Tibial nerve (tissue), 4 donors: ENCODE measurements around the gene SYTL3. TPM values are rescaled to one million over a fixed set of nuclear protein-coding genes. Genes with fewer than 3 reads are reported as not detected.
A peak's percentile ranks its signal among the peaks of the same experiment; 100 is the strongest.

Experiments used
- DNase-seq, 2 donors: peaks; one replicate each; pipeline ENCODE4 v3.0.0-alpha.2; 2019; ENCODE audit warnings: low spot score in 2 of 2
- H3K27ac ChIP-seq, 4 donors: fragments of 200-600 bp; sonication (generic) in 3 of 4; one replicate each; pipeline ENCODE4 v1.5.1; 2017 to 2019; ENCODE audit warnings: mild to moderate bottlenecking in 1 of 4
- H3K27me3 ChIP-seq, 2 donors: fragments of 200-600 bp; sonication (generic) in 1 of 2; one replicate each; pipeline versions ENCODE4 v1.5.1 to v1.6.0; 2017 to 2019
- H3K36me3 ChIP-seq, 3 donors: fragments of 200-600 bp; sonication (generic); one replicate each; pipeline ENCODE4 v1.5.1; 2018 to 2019
- H3K4me1 ChIP-seq, 4 donors: fragments of 200-600 bp; sonication (generic) in 3 of 4; one replicate each; pipeline ENCODE4 v1.5.1; 2017 to 2019
- H3K4me3 ChIP-seq, 4 donors: fragments of 200-600 bp; sonication (generic) in 3 of 4; one replicate each; pipeline ENCODE4 v1.5.1; 2017 to 2019; ENCODE audit warnings: mild to moderate bottlenecking in 1 of 4, moderate library complexity in 1 of 4
- H3K9me3 ChIP-seq, 4 donors: fragments of 200-600 bp; sonication (generic) in 3 of 4; one replicate each; pipeline ENCODE4 v1.5.1; 2017 to 2019
- EP300 ChIP-seq, 2 donors: sonication (generic); formaldehyde crosslinking; IDR thresholded peaks; one replicate each; pipeline ENCODE4 v1.6.1; 2017; ENCODE audit warnings: antibody characterized with exemption in 2 of 2, mild to moderate bottlenecking in 1 of 2
- POLR2A ChIP-seq, 2 donors: fragments of 450-650 bp; IDR thresholded peaks; one replicate each; pipeline ENCODE4 v1.6.1; 2017; ENCODE audit warnings: antibody characterized with exemption in 2 of 2, mild to moderate bottlenecking in 2 of 2, moderate library complexity in 2 of 2
- WGBS, 2 donors: methylation state at CpG; one replicate each; pipeline ENCODE4 v1.1.5; 2018; 5-methylcytosine and 5-hydroxymethylcytosine counted together
- total RNA-seq, 4 donors: library from RNA; depleted of rRNA; stranded (reverse); fragments of >200 nt; gene quantifications; one replicate each; pipeline ENCODE4 v1.1.0, GENCODE V29; 2016
- TF ChIP-seq, protein P1 (sequence below), 5 experiments: fragments of 200-600 bp in 3 of 5; fragments of 450-650 bp in 2 of 5; sonication (generic) in 3 of 5; IDR thresholded peaks; one replicate each; pipeline ENCODE4 v1.5.1; 2016 to 2019; ENCODE audit warnings: antibody characterized with exemption in 5 of 5, mild to moderate bottlenecking in 3 of 5, moderate library complexity in 2 of 5

The SYTL3 gene
- total RNA-seq, 4 donors from 2014 or later = 1.3 to 6.7 (median 3.6) TPM

DNA sequence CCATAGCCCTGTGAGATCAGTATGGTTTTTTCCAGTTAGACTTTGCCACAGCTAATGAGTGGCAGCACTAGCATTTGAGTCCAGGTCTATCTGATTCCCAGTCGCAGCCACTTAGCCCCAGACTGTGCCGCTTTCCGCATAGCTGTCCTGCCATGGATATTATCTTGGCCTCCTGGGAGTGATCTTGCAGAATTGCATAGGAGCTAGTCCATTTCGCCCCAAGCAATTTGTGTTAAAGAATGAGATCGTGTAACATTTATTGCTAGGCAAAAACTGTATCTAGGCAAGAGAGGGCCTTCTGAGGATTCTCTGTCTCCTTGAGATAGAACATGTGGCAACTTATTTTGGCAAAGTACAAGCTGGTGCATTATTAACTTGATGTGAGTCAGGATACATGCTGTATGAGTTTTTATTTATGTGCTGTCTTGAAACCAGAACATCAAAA is 95.2 kb downstream of the SYTL3 start:
- no peak for DNase-seq
- TF ChIP-seq EP300 (IDR thresholded peaks at IDR 0.05) (no peak), POLR2A (IDR thresholded peaks at IDR 0.05) (no peak)
- TF ChIP-seq, protein P1, sequence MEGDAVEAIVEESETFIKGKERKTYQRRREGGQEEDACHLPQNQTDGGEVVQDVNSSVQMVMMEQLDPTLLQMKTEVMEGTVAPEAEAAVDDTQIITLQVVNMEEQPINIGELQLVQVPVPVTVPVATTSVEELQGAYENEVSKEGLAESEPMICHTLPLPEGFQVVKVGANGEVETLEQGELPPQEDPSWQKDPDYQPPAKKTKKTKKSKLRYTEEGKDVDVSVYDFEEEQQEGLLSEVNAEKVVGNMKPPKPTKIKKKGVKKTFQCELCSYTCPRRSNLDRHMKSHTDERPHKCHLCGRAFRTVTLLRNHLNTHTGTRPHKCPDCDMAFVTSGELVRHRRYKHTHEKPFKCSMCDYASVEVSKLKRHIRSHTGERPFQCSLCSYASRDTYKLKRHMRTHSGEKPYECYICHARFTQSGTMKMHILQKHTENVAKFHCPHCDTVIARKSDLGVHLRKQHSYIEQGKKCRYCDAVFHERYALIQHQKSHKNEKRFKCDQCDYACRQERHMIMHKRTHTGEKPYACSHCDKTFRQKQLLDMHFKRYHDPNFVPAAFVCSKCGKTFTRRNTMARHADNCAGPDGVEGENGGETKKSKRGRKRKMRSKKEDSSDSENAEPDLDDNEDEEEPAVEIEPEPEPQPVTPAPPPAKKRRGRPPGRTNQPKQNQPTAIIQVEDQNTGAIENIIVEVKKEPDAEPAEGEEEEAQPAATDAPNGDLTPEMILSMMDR (IDR thresholded peaks at IDR 0.05) = no peak
- 81 to 83% methylated on average over 5 of the region's 5 CpGs for WGBS, 2 donors

DNA sequence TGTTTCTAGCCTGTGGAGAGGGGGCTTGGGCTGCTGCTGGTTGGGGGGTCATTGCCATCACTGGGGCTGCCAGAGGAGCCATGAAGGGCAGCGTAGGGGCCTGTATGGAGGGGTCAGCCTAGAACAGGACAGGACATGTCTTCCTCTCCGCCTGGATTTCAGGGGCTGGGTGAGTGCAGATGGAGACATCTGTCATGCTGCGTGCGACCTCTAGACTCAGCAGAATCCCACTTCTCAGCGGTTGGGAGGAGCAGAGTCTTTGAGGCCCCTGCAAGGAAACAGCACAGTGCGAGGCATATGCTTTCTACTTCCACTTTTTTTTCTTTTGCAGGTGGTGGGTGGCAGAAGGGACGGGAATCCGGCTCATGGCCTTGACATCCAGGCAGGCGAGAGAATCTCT is 101.4 kb downstream of the SYTL3 start:
- peaks cover 0 to 13% (median 0%) of the 10 kb centered on the region in 4 donors for H3K4me1 ChIP-seq
- DNase-seq = no peak
- no peak overlapping the region for H3K27ac ChIP-seq
- H3K4me3 ChIP-seq = no peak overlapping the region
- TF ChIP-seq POLR2A (IDR thresholded peaks at IDR 0.05) (no peak), EP300 (IDR thresholded peaks at IDR 0.05) (no peak)
- TF ChIP-seq, protein P1 (IDR thresholded peaks at IDR 0.05) = no peak
- no peaks in the 10 kb centered on the region for H3K9me3 ChIP-seq
- WGBS, 2 donors = 78 to 87% methylated on average over 9 of the region's 9 CpGs
- no peaks in the 10 kb centered on the region for H3K36me3 ChIP-seq
- H3K27me3 ChIP-seq = no peaks in the 10 kb centered on the region

More for the DNA sequence above, 95.2 kb downstream of the SYTL3 start:
- no peaks in the 10 kb centered on the region for H3K36me3 ChIP-seq
- H3K4me3 ChIP-seq = no peak overlapping the region
- H3K27me3 ChIP-seq = no peaks in the 10 kb centered on the region
- H3K27ac ChIP-seq = no peak overlapping the region
- H3K4me1 ChIP-seq = no peaks in the 10 kb centered on the region
- peaks cover 0 to 3% (median 0%) of the 10 kb centered on the region in 4 donors for H3K9me3 ChIP-seq

DNA sequence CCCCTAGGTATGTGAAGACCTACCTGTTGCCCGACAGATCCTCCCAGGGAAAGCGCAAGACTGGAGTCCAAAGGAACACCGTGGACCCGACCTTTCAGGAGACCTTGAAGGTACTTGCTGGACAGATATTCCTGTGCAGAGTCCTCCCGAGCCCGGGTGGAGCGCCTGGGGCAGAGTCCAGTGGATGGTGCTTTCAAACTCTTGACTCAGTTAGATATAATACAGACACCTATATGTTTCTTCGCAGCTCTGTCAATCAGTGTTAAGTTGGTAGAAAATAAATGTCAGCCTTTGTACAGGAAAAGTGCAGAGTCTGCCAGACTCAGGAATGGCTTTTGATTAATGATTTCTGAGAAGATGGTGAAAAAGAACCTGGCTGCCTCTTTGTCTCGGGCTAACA is 102.1 kb downstream of the SYTL3 start:
- H3K27ac ChIP-seq = no peak overlapping the region
- no peak for TF ChIP-seq POLR2A (IDR thresholded peaks at IDR 0.05)
- TF ChIP-seq EP300 (IDR thresholded peaks at IDR 0.05) = no peak

DNA sequence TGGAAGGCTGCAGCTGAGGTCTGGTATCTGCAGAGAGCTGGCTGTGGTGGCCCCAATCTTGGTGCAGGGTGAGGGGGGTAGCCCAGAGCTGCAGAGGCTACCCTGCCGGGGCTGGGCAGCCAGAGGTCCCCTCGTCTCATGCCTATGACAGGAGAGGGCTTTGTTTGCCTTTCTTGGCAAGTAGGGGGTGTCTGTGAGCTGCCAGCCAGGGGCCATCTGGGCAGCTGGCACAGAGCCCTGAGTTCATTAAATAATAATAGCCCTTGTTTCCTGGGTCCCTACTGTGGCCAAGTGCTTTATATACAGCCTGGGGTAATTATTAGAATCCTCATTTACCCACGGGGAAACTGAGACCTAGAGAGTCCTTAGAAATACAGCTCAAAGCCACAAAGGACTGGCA is 102.8 kb downstream of the SYTL3 start:
- H3K27ac ChIP-seq = no peak overlapping the region
- no peak for DNase-seq
- H3K4me1 ChIP-seq = peaks cover 0 to 13% (median 0%) of the 10 kb centered on the region in 4 donors
- no peaks in the 10 kb centered on the region for H3K27me3 ChIP-seq
- H3K9me3 ChIP-seq = no peaks in the 10 kb centered on the region
- WGBS, 2 donors = 33 to 48% methylated on average over 3 of the region's 3 CpGs
- H3K4me3 ChIP-seq = no peak overlapping the region
- no peaks in the 10 kb centered on the region for H3K36me3 ChIP-seq
- TF ChIP-seq EP300 (IDR thresholded peaks at IDR 0.05) (peak in 1 of 2 donors; percentile 53), POLR2A (IDR thresholded peaks at IDR 0.05) (no peak)
- TF ChIP-seq, protein P1 (IDR thresholded peaks at IDR 0.05) = peak in 3 of 5 experiments; percentile 10 to 41 (median 12)

More for the DNA sequence above, 102.1 kb downstream of the SYTL3 start:
- Histone ChIP-seq H3K4me1 (peaks cover 0 to 13% (median 0%) of the 10 kb centered on the region in 4 donors), H3K4me3 (no peak overlapping the region), H3K27me3 (no peaks in the 10 kb centered on the region), H3K9me3 (no peaks in the 10 kb centered on the region), H3K36me3 (no peaks in the 10 kb centered on the region)
- no peak for DNase-seq
- WGBS, 2 donors = 76 to 80% methylated on average over 9 of the region's 9 CpGs

DNA sequence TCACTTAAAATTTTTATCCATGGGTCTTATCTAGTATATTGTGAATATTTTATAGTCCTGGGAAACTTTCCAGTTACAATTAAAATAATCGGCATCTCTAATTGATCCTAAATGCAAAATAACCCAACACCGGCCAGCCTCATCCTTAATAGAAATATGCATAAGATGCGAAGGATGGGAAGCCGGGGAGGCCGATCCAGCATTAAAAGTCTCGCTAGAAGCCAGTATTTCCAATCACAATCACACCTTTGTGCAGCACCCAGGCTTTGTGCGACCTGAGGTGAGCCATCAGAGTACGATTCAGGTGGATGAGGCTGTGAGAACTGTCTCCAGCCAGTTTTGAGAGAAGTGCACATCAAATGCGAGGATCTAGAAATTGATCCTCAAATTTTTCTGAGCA is 104.0 kb downstream of the SYTL3 start:
- DNase-seq = no peak
- 90 to 94% methylated on average over 9 of the region's 9 CpGs for WGBS, 2 donors
- Histone ChIP-seq H3K4me3 (no peak overlapping the region), H3K4me1 (peaks cover 0 to 13% (median 0%) of the 10 kb centered on the region in 4 donors), H3K27ac (no peak overlapping the region), H3K27me3 (no peaks in the 10 kb centered on the region), H3K36me3 (no peaks in the 10 kb centered on the region), H3K9me3 (no peaks in the 10 kb centered on the region)
- TF ChIP-seq, protein P1 (IDR thresholded peaks at IDR 0.05) = no peak
- TF ChIP-seq POLR2A (IDR thresholded peaks at IDR 0.05) = no peak
- TF ChIP-seq EP300 (IDR thresholded peaks at IDR 0.05) = no peak
